ENCODE data around the gene PYGB.

DNA sequence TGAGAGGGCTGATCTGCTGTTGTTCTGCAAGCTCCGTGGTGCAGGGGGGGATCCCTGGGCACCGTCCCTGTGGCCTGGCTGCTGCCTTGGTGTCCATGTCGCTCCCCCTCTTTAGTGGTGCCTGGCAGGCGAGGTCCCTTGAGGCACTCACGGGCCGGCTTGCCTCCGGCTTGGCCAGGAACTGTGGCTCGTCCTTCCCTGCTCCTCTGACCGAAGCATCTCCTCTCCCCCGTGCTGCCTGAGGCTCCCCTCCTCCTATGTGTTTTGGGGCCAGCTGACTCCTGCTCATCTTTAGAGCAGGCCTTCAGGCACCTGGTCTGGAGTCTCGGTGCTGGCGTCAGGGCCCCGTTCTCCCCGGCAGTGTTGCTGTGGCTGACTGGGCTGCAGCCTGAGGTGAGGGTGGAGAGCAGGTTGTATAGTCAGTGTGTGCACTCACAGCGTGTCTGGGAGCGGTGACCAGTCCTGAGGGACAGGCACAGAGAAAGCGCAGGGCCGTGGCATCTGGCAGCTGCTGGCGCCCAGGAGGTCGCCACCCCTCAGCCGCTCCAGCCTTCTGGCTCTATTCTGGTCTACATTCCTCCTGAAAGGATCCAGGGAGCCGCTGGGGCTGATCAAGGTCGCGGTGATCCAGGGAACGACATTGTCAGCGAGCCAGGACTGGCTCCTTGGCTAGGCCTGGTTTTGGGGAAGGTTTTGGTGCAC lies 43.7 kb downstream of the PYGB start:
- TF ChIP-seq FOXM1 (IDR thresholded peaks at IDR 0.05; ENCODE audit: borderline replicate concordance, low read depth) (no peak), RAD21 (IDR thresholded peaks at IDR 0.05; ENCODE audit: low read depth) (no peak), TAF1 (IDR thresholded peaks at IDR 0.05; ENCODE audit: low read depth) (no peak), EGR1 (IDR thresholded peaks at IDR 0.05) (no peak), NFIC (IDR thresholded peaks at IDR 0.05) (no peak), CEBPB (IDR thresholded peaks at IDR 0.05) (no peak), CREB1 (IDR thresholded peaks at IDR 0.05; ENCODE audit: low read depth) (no peak), EP300 (IDR thresholded peaks at IDR 0.05; ENCODE audit: borderline replicate concordance) (no peak), TCF12 (IDR thresholded peaks at IDR 0.05; ENCODE audit: low read depth) (no peak), YY1 (IDR thresholded peaks at IDR 0.05; ENCODE audit: low read depth) (no peak), REST (IDR thresholded peaks at IDR 0.05; ENCODE audit: low read depth) (no peak)
- TF ChIP-seq, protein P1, sequence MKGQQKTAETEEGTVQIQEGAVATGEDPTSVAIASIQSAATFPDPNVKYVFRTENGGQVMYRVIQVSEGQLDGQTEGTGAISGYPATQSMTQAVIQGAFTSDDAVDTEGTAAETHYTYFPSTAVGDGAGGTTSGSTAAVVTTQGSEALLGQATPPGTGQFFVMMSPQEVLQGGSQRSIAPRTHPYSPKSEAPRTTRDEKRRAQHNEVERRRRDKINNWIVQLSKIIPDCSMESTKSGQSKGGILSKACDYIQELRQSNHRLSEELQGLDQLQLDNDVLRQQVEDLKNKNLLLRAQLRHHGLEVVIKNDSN (IDR thresholded peaks at IDR 0.05): no peak

All from Ishikawa (cell line).